ENCODE measurements around the gene LONP1.

DNA sequence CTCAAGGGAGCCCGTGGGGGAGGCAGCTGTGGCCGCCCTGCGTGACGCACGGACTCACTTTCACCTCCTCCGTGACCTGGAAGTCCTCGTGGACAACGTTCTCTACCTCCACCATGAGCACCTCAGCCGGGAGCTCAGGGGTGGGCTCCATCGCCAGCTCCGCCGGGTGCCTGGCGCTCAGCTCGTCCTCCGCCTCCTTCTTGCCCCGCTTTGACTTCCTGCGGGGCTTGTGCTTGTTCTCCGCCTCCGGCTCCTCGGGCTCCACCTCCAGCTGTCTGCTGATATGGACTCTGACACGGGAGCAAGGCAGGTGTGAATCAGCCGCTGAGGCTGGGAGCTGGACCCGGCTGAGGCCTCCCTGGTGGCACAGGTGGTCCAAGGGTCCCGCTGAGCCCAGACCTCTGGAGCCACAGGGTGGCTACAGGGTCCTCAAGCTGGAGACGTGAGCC, 8.2 kb downstream of the LONP1 start:
- no peak for TF ChIP-seq CTCF (IDR thresholded peaks at IDR 0.05)
- no peak for TF ChIP-seq POLR2A (IDR thresholded peaks at IDR 0.05)

Data from lower leg skin (tissue), 3 donors.